WTC11 (cell line): ENCODE results near the gene UMOD.

Experiments used
- ELF4 ChIP-seq: sonication (generic); formaldehyde crosslinking; IDR thresholded peaks from 2 replicates; pipeline ENCODE4 v1.8.1; 2022; ENCODE audit warnings: low read depth, mild to moderate bottlenecking, moderate library complexity, missing genetic modification reagents
- EMX1 ChIP-seq: fragments of 250-450 bp; sonication (Bioruptor Pico); IDR thresholded peaks from 2 replicates; pipeline ENCODE4 v1.8.0; 2021; ENCODE audit warnings: mild to moderate bottlenecking
- FOXJ3 ChIP-seq: sonication (generic); formaldehyde crosslinking; IDR thresholded peaks from 2 replicates; pipeline ENCODE4 v1.9.0; 2021; ENCODE audit warnings: missing genetic modification reagents, mild to moderate bottlenecking, borderline replicate concordance
- NFATC4 ChIP-seq: fragments of 250-450 bp; sonication (Bioruptor Pico); IDR thresholded peaks from 2 replicates; pipeline ENCODE4 v1.9.0; 2021; ENCODE audit warnings: mild to moderate bottlenecking
- TF ChIP-seq, protein P1 (sequence below): fragments of 200-600 bp; IDR thresholded peaks from 2 replicates; pipeline ENCODE4 v1.8.0; 2022; ENCODE audit warnings: antibody characterized with exemption
- TF ChIP-seq, protein P2 (sequence below): sonication (generic); formaldehyde crosslinking; conservative IDR thresholded peaks from 2 replicates; pipeline ENCODE4 v1.8.1; 2022; ENCODE audit warnings: mild to moderate bottlenecking, missing genetic modification reagents
- TF ChIP-seq, protein P3 (sequence below): sonication (generic); formaldehyde crosslinking; IDR thresholded peaks from 2 replicates; pipeline ENCODE4 v1.8.0; 2023; ENCODE audit warnings: mild to moderate bottlenecking, missing genetic modification reagents
- TF ChIP-seq, protein P4 (sequence below): sonication (generic); formaldehyde crosslinking; IDR thresholded peaks from 2 replicates; pipeline ENCODE4 v1.8.1; 2023; ENCODE audit warnings: mild to moderate bottlenecking, missing genetic modification reagents

DNA sequence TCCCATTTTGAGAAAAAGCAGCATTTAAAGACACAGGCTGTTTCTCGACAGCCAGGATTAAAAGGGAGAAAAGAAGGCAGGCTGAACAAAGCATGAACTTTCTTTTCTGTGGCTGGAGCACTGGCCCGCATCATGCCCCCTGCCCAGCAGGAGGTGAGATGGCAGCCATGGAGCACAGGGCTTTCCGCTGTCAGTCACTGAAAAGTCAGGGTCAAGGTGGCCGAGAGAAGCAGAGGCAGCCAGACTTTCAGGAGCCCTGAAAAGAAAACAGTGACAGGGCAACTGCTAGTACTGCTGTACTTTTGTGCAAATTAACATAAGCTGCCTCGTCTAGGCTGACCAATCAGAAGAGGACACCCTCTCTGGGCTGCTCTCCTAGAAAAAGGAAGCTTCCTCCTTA, 19.4 kb downstream of the UMOD start:
- TF ChIP-seq, protein P1, sequence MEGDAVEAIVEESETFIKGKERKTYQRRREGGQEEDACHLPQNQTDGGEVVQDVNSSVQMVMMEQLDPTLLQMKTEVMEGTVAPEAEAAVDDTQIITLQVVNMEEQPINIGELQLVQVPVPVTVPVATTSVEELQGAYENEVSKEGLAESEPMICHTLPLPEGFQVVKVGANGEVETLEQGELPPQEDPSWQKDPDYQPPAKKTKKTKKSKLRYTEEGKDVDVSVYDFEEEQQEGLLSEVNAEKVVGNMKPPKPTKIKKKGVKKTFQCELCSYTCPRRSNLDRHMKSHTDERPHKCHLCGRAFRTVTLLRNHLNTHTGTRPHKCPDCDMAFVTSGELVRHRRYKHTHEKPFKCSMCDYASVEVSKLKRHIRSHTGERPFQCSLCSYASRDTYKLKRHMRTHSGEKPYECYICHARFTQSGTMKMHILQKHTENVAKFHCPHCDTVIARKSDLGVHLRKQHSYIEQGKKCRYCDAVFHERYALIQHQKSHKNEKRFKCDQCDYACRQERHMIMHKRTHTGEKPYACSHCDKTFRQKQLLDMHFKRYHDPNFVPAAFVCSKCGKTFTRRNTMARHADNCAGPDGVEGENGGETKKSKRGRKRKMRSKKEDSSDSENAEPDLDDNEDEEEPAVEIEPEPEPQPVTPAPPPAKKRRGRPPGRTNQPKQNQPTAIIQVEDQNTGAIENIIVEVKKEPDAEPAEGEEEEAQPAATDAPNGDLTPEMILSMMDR, result no peak
- TF ChIP-seq, protein P2, sequence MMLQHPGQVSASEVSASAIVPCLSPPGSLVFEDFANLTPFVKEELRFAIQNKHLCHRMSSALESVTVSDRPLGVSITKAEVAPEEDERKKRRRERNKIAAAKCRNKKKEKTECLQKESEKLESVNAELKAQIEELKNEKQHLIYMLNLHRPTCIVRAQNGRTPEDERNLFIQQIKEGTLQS (CRISPR knock-in tag), result no peak
- TF ChIP-seq EMX1 (CRISPR knock-in tag) (no peak), ELF4 (CRISPR knock-in tag) (no peak), FOXJ3 (CRISPR knock-in tag) (no peak), NFATC4 (CRISPR knock-in tag) (no peak)
- TF ChIP-seq, protein P3, sequence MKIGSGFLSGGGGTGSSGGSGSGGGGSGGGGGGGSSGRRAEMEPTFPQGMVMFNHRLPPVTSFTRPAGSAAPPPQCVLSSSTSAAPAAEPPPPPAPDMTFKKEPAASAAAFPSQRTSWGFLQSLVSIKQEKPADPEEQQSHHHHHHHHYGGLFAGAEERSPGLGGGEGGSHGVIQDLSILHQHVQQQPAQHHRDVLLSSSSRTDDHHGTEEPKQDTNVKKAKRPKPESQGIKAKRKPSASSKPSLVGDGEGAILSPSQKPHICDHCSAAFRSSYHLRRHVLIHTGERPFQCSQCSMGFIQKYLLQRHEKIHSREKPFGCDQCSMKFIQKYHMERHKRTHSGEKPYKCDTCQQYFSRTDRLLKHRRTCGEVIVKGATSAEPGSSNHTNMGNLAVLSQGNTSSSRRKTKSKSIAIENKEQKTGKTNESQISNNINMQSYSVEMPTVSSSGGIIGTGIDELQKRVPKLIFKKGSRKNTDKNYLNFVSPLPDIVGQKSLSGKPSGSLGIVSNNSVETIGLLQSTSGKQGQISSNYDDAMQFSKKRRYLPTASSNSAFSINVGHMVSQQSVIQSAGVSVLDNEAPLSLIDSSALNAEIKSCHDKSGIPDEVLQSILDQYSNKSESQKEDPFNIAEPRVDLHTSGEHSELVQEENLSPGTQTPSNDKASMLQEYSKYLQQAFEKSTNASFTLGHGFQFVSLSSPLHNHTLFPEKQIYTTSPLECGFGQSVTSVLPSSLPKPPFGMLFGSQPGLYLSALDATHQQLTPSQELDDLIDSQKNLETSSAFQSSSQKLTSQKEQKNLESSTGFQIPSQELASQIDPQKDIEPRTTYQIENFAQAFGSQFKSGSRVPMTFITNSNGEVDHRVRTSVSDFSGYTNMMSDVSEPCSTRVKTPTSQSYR (CRISPR knock-in tag), result no peak
- TF ChIP-seq, protein P4, sequence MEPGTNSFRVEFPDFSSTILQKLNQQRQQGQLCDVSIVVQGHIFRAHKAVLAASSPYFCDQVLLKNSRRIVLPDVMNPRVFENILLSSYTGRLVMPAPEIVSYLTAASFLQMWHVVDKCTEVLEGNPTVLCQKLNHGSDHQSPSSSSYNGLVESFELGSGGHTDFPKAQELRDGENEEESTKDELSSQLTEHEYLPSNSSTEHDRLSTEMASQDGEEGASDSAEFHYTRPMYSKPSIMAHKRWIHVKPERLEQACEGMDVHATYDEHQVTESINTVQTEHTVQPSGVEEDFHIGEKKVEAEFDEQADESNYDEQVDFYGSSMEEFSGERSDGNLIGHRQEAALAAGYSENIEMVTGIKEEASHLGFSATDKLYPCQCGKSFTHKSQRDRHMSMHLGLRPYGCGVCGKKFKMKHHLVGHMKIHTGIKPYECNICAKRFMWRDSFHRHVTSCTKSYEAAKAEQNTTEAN (CRISPR knock-in tag), result no peak
